Liver (tissue), 3 donors: ENCODE measurements around the gene ARHGAP30.

Experiments
- EGR1 ChIP-seq, 2 donors: IDR thresholded peaks; 2 replicates each; pipeline ENCODE4 v1.6.1; 2016 to 2018; ENCODE audit warnings: antibody characterized with exemption in 2 of 2, low read depth in 2 of 2
- TF ChIP-seq, protein P1 (sequence below): fragments of 150-350 bp; IDR thresholded peaks from 2 replicates; pipeline ENCODE4 v1.5.1; 2017; ENCODE audit warnings: improper control_type of control experiment, low read depth, low read length; ENCODE audit not compliant: missing input control
- donor health status: healthy.
- donor health status: healthy.

DNA sequence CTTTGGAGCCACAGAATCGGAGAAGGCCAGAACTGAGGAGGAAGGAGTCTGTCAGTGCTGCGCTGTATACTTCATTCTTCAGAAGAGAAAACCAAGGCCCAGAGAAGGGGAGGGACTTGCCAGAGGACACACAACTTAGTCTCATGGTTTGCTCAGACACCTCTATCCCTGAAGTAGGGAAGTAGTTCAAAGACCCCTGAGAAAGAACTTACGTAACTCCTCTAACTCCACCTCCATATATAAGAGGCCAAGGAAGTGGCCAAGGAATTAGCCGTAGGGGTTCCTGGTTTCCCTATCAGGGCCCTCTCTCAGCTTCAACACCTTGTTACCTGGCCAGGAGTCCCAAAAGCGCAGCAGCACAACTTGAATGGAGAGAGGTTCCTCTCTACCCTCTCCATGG, 20.2 kb upstream of the ARHGAP30 start:
- TF ChIP-seq, protein P1, sequence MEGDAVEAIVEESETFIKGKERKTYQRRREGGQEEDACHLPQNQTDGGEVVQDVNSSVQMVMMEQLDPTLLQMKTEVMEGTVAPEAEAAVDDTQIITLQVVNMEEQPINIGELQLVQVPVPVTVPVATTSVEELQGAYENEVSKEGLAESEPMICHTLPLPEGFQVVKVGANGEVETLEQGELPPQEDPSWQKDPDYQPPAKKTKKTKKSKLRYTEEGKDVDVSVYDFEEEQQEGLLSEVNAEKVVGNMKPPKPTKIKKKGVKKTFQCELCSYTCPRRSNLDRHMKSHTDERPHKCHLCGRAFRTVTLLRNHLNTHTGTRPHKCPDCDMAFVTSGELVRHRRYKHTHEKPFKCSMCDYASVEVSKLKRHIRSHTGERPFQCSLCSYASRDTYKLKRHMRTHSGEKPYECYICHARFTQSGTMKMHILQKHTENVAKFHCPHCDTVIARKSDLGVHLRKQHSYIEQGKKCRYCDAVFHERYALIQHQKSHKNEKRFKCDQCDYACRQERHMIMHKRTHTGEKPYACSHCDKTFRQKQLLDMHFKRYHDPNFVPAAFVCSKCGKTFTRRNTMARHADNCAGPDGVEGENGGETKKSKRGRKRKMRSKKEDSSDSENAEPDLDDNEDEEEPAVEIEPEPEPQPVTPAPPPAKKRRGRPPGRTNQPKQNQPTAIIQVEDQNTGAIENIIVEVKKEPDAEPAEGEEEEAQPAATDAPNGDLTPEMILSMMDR = no peak
- no peak for TF ChIP-seq EGR1 (IDR thresholded peaks at IDR 0.05; ENCODE audit: low read depth in 2 of 2)
